GM19324 (cell line): ENCODE measurements around the gene NOXA1.

Source experiments
- ATAC-seq: cut with Tn5 transposase; IDR thresholded peaks from one replicate; pipeline ENCODE4 v1.9.1; 2021; ENCODE audit warnings: mild to moderate bottlenecking, moderate library complexity; ENCODE audit not compliant: unreplicated experiment, low FRiP score

The NOXA1 gene

DNA sequence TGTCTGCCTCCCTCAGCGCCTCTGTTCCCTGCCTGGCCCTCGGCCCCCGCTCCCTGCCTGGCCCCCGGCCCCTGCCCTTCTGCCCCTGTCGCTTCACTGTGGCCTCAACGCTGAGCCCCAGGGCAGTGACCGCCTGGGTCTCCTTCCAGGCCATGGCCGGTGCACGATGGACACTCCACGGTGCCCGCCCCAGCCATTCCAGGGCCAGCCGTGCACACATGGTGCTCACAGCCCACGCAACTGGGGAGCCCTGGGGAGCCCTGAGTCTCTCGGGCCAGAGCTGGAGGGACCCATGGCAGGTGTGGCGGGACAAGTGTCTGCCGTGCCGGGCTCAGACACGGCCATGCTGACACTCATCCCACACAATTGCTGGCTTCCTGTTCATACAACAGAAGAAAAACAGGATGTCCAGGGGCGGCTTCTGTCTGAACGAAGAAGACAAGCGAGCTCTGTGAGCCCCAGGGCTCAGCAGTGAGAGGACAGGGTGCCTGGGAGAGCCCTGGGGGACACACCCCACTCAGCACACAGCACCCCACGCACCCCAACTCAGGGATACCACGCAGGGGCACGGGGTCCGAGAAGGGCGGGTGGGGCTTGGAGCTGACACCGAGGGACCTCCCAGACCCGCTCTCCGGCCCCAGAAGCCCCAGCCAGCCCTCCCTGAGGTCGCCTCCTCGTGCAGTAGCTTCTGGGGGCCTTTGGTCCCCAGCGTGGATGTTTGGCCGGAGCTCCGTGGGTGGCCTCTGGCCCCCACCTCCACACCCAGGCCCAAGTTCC lies 35.9 kb upstream of the NOXA1 start:
- ATAC-seq = no peak

DNA sequence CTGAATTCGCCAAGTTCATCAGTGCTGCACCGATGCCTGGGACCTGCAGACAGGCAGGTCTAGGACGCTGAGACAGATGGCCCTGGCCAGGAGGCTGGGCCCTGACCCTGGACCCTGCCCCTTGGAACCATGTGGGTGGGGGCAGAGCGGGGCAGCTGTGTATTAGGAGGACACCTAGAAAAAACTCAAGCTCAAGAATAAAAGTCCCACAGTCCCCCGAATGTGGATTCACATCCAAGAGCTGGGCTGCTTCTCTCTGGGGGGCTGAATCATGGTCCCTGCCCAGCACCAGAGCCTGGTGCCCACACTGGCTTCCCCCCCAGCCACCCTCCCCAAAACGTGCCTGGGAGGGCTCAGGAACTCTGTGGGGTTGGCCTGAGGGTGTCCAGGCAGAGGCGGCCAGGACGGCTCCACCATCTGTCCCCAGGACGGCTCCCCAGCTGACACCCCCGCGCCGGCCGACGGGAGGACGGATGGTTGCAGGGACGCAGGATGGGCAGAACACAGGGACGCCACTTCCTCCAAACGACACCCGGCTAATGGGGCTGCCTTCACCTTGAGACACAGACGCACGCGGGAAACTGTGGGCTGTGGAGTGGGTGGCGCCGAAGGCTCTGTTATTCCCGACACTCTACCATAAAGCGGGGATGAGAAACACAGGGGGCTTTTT lies 35.2 kb upstream of the NOXA1 start:
- no peak for ATAC-seq

DNA sequence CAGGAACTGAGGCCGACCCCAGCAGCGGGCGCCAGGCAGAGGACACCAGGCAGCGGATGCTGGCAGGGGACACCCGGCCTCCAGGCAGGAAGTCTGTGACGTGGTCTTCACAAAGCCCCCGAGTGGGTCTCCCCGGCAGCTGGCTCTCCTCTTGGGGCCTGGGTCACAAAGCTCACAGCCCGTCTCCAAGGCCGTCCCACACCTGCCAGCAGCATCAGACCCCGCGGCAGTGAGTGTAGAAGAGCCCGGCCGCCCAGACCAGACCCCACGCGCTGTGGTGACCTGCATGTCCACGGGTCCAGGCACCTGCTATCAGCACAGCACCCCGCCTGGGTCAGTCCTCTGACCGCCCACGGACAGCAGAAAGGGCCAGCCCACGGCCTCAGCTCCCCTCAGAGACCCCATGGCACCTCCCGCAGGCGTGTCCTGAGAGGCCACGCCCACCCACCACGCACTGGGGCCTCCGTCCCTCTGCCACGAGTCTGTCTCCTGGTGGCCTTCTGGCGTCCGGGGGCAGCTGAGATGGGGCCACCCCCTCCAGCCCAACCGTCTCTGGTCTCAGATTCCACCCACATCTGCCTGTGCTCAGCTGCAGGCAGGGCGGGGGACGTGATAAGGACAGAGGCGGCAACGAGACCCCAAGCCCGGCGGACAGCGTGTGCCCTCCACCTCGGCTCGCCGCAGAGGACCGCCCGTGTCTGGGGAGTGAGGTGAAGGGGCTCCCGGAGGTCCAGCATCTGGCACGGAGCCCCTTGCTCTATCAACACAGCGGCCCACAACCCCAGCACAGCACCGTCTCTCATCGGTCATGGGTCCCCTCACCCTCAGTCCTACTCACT lies 34.4 kb upstream of the NOXA1 start:
- no peak for ATAC-seq

DNA sequence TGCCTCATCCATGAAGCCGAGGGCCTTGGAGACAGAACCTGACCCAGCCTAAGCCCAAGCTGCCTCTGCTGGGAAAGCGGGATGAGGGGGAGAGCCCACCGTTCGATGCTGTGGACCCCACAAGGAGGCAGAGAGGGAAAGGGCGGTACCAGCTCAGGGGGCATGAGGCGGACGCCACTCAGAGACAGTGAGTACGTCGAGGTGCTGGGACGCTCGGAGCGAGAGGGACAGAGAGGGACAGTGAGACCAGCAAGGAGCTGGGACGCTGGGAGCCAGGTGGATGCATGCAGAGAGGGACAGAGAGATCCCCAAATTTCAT lies 33.8 kb upstream of the NOXA1 start:
- no peak for ATAC-seq

DNA sequence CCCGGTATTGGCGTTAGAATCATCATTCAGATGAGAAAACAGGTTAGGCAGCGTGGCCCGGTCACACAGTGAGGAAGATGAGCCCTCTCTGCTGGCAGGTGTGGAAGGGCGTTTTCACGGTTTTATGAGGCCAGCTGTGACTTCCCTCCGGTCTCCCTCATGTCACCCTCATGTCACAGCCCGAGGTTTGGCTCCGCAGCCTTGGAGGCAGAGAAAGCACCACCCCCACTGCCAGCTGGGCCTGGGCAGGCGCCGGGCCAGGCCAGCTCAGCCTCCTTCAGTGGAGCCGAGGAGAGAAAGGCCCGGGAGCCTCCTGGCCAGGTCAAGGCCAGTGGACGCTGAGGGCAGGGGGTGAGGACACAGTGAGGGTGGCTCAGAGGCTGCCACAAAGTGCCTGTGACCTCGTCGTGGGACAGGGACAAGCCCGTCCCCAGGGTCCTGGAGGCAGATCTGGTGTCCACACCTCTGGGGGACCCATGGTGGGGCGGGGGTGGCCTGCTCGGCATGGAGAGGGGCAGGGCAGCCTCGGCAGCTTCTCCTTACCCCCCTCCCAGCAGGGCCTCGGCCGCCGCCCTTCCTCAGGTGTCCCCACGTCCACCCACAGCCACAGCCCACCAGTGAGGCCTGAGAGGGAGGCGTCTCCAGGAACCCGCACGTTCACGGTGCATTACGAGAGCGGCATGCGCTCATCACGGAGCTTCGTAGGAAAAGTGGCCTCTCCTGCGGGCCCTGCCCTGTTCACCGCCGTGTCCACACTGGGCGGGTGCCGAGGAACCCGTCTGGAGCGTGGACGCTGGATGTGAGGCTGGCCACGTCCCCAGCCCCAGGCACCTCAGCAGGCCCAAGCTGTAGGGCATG lies 32.4 kb upstream of the NOXA1 start:
- ATAC-seq = no peak

DNA sequence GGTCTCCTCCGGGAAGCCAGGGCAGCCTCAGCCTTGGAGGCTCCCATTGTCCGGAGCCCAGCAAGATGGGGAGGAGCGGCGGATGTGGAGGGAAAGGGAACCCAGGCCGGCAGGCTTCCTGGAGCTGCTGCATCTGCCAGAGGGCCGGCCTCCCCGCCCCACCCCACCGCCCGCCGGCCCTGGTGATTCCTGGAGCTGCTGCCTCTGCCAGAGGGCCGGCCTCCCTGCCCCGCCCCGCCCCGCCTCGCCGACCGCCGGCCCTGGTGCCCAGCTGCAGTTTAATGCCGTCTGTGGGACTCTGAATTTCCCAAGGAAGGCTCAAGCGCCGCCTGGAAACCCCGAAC lies 31.8 kb upstream of the NOXA1 start:
- no peak for ATAC-seq

DNA sequence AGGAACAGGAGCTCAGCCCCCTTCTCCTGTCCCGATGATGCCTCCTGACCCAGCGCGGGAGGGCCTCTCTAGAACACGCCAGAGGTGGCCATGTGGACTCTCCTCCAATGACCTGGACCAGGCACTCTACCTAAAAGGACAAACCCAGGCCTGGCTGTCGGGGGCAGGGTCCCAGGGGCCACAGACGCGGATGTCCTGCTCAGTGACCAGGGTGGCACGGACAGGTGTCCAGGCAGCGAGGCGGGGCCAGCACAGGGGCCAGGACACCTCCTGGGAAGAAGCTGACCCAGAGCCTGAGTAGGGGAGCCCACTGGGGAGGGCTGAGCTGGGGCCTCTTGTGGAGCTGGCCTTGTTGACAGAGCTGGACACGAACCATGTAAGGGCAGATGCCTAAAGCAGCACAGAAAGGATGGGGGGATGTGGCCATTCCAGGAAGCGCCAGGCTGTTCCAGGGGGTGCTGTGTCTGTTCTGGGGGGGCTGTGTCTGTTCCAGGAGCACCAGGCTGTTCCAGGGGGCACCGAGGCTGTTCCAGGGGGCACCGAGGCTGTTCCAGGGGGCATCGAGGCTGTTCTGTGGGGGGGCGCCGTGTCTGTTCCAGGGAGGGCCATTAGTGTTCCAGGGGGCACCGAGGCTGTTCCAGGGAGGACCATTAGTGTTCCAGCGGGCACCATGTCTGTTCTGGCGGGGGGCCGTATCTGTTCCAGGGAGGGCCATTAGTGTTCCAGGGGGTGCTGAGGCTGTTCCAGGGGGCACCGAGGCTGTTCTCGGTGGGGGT lies 30.8 kb upstream of the NOXA1 start:
- no peak for ATAC-seq

DNA sequence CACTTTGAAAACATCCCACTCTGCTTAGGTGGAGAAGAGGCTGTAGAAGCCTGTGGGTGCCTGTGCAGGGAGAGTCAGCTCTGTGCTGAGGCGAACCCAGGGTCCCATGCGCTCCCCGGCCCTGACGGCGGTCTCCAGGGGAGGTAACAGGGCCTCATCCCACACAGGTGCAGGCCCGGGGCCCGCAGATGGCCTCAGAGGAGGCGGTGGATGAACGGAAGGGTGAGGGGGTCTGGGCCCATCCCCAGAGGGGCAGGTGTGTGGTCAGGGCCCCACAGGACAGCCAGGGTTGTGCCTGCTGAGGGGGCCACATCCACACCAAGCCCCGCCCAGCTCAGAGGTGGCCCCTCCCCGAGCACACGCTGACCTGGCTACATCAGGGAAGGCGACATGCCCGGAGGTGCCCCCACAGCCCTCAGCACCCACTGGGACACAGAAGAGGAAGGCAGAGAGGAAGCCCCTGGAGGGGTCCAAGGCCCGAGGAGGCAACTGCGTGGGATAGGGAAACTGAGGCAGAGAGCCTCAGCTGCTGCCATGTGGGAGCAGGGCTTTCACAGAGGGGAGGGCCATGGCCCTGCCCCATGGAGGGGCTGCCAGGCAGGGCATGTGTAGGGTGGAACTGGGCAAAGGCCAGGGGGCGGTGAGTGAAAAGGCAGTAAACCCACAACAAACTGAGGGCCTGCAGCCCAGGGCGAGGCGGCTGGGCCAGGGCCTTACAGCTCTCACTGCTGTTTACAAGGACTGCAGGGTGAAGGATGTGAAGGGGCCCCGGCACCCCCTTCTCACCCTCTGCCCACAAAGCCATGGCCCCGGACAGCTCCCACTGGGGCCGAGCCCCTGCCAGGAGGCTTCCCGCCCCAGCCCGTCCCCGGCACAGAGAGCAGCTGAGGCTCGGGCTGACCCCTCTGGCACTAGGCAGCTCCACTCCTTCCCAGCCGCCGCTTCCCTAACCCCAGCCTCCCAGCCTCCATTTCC lies 29.7 kb upstream of the NOXA1 start:
- no peak for ATAC-seq

DNA sequence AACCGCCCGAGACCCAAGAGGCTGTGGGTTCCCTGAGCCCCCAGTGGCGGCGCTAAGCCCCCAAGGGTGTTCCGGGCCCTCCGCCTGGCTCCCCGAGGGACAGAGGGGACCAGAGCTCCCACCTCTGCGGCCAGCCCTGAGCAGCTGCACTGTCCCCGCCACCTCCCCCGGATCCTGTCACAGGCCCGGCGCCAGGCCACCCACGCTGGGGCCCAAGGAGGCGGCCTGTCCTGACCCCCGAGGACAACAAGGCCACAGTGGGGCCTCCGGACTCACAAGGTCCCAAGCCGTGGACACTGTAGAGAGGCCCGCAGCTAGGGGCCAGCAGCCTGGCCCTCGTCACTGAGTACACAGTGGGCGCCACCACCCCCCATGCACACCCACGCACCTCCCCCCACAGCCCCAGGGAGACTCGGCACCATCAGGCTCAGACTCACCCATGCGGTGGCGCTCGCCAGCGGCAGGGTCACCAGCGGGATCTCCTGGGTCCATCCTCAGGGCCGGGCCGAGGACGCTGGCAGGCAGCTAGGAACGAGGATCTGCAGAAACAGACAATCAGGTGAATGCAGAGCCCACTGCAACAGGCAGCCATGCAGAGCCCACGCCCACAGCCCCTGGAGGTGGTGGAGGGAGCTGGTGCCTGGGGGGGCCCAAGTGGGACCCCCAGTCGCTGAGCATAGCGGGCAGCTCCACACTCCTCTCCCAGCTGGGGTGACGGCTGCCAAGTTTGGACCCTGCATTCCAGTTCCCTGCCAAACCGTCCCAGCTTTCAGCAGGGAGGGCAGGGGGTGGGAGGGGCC lies 28.1 kb upstream of the NOXA1 start:
- ATAC-seq = no peak

DNA sequence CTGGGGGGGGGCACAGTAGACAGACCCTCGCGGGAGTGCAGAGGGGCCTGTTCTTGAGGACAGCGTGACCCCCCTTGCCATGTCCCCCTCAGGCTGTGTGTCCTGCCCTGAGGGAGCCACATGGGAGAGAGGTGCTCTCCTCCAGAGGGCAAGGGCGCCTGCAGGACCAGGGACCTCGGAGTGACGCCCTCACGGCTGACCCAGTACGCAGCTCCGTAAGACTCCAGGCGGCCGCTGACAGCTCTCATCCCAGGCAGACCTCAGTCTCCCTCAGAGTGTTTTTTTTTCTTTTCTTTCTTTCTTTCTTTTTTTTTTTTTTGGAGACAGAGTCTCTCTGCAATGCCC lies 27.6 kb upstream of the NOXA1 start:
- ATAC-seq = no peak

DNA sequence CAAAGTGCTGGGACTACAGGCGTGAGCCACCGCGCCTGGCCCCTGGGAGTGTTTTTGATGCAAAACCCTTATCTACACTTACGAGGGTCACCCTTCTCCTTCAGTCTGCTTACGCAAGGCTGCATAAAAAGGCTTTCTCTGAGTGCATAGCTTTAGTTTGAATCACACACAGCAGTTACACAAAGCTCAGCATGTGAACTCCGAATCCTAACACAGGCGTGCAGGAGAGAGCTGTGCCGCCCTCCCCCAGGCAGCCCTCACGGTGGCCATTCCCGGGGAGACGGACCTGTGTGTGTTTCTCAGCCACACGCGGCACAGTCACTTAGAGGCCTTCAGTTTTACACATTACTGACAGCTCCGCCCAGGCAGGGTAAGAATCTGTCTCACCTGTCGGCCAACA lies 27.0 kb upstream of the NOXA1 start:
- ATAC-seq = no peak

DNA sequence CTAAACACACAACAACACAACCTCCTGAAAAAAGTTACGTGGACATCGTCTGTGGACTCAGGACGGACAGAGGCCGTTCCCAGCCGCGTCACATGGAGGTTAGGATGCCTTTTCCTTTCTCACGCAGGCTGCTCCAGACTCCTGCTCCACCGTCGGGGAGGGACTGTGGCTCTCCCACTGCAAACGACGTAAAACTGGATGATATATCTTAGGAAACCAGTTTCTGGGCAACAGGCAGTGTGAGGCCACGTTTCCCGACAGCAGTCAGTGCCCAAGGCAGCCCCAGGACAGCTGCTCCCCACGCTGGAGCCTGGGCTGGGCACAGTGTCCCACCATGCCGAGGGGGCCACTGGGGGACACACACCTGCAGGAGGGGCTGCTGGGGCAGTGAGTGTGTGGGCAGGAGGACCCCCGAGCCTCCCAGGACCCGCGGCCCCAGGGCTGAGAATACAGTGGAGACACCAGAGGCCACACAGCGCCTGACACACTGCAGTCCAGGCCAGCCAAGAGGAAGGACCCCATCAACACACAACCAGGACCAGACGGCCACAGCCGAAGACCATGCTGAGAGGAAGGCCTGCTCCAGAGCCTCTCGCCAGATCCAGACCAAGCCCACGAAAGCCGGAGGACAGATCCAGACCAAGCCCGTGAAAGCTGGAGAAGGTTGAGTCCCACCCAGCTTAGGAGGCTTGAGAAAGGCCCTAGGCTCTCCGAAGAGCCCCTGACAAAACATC lies 26.4 kb upstream of the NOXA1 start:
- no peak for ATAC-seq

DNA sequence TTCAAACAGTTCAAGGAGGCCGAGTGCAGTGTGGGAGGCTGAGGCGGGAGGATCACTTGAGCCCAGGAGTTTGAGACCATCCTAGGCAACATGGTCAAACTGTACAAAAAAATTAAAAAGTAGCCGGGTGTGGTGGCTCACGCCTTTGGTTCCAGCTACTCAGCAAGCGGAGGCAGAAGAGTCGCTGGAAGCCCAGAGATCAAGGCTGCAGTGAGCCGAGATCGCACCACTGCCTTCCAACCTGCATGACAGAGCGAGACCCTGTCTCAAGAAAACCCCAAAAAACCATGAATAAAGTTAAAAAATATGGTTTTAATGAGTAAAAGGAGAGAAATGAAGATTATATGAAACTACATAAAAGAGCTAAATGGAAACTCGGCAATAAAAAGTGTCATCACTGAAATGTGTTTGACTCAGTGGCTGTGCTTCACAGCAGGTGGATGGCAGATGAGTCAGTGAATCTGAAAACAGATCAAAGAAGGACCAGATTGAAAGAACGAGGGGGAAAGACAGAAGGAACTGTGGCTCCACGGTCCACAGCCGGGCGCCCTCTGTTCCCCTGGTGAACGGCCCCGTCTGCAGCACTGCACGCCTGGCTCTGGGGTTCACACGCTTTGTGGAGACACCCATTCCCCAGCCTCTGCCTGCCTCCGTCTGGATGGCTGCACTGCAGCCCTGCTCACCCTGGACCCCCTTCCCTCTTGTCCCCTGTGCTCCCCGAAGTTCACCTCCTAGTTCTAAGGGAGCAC lies 25.3 kb upstream of the NOXA1 start:
- no peak for ATAC-seq

DNA sequence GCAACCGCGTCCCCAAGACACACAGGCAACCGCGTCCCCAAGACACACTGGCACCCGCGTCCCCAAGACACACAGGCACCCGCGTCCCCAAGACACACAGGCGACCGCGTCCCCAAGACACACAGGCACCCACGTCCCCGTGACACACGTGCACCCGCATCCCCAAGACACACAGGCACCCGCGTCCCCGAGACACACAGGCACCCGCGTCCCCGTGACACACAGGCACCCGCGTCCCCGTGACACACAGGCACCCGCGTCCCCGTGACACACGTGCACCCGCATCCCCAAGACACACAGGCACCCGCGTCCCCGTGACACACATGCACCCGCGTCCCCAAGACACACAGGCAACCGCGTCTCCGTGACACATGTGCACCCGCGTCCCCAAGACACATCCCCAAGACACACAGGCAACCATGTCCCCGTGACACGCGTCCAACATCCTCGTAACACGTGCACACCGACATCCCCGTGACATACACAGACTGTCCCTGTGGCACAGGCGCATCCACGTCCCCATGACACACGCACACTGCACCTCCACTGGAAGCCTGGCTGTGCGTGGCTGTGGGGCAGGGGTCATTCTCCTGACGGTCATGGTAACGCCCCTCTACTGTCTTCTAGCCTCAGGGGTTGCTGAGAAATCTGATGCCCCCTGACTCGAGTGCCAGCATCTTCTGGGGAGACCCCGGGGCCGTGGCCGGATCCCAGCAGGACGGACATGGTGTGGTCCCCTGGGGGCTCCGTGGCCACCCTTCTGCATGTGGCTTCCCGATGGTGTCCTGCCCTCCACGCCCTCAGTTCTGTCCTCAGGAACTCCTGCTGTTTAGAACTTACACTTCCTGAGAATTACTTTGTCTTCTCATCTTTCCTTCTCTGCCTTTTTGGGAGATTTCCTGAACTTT lies 24.4 kb upstream of the NOXA1 start:
- no peak for ATAC-seq

DNA sequence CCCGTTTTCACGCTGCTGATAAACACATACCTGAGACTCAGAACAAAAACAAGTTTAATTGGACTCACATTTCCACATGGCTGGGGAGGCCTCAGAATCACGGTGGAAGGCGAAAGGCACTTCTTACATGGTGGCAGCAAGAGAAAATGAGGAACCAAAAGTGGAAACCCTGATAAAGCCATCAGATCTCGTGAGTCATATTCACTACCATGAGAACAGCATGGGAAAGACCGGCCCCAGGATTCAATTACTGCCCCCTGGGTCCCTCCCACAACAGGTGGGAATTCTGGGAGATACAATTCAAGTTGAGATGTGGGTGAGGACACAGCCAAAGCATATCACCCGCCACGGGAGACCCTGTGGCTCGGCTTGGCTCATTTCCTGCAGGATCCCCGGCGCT lies 20.4 kb upstream of the NOXA1 start:
- no peak for ATAC-seq

DNA sequence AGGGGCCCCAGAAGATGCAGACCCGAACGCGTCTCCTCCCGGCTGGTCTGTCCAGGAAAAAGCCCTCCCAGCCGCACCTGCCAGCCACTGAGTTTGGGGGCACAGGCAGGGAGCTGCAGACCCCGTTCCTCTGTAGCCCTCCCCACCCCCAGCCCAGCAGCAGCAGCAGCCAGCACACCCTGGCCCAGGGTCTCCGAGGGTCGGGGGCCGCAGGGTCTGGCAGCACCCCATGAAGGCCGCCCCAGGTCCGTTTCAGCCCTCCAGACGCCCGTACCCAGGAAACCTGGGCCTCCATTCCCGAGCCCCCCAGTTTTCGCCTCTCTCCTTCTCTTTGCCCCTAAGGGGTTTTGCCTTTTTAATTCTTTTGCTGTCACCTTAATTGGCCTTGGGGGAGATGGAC lies 19.9 kb upstream of the NOXA1 start:
- no peak for ATAC-seq
